ENCODE results near the gene PLK3. TPM values are rescaled to one million over a fixed set of nuclear protein-coding genes. Genes with fewer than 3 reads are reported as not detected.
A peak's percentile ranks its signal among the peaks of the same experiment; 100 is the strongest.

Gene PLK3
- total RNA-seq, 6 experiments from 2014 or later, result 37.1 to 44.6 (median 39.2) TPM

GRCh38 chr1:44806025-44806703 lies 6.0 kb downstream of the PLK3 start:
- Mint-ChIP-seq H3K4me1 (ENCODE audit: low read depth) (peaks cover 85% of the 10 kb centered on the region), H3K27ac (peak overlapping the region; percentile 100), H3K36me3 (ENCODE audit: low read depth) (peaks cover 49% of the 10 kb centered on the region), H3K4me3 (peak overlapping the region; percentile 78; the same call in 1 of the 2 replicates), H3K9me3 (no peaks in the 10 kb centered on the region), H3K27me3 (ENCODE audit: insufficient read depth) (peaks cover 34% of the 10 kb centered on the region)
- no peak for DNase-seq
- peak; percentile 44 for TF ChIP-seq CTCF (IDR thresholded peaks at IDR 0.05)

GRCh38 chr1:44806704-44807363 lies 6.7 kb downstream of the PLK3 start, which contains the start of gene DYNLT4:
DYNLT4 (minus strand) TSS chr1:44807351; CDS start chr1:44806668, 683 bp downstream.
- peak within 1 kb of the TSS; percentile 100 for H3K27ac Mint-ChIP-seq
- peaks cover 89% of the 10 kb centered on the region for H3K4me1 Mint-ChIP-seq (ENCODE audit: low read depth)
- TF ChIP-seq CTCF (IDR thresholded peaks at IDR 0.05), result no peak
- peaks cover 46% of the 10 kb centered on the region for H3K36me3 Mint-ChIP-seq (ENCODE audit: low read depth)
- H3K4me3 Mint-ChIP-seq, result peak within 1 kb of the TSS; percentile 78
- no peak for DNase-seq
- no peaks in the 10 kb centered on the region for H3K9me3 Mint-ChIP-seq
- H3K27me3 Mint-ChIP-seq (ENCODE audit: insufficient read depth), result peaks cover 36% of the 10 kb centered on the region

GRCh38 chr1:44807364-44808062 lies 7.3 kb downstream of the PLK3 start:
- Mint-ChIP-seq H3K4me1 (ENCODE audit: low read depth) (peaks cover 89% of the 10 kb centered on the region), H3K36me3 (ENCODE audit: low read depth) (peaks cover 46% of the 10 kb centered on the region), H3K4me3 (peak overlapping the region; percentile 78), H3K27ac (peak overlapping the region; percentile 100), H3K9me3 (no peaks in the 10 kb centered on the region), H3K27me3 (ENCODE audit: insufficient read depth) (peaks cover 39% of the 10 kb centered on the region)
- TF ChIP-seq CTCF (IDR thresholded peaks at IDR 0.05), result no peak
- peak; percentile 100 for DNase-seq

GRCh38 chr1:44808063-44808937 lies 8.1 kb downstream of the PLK3 start, which contains the start of gene BTBD19:
BTBD19 (plus strand) TSS chr1:44808523; CDS start chr1:44808821, 298 bp downstream.
- Mint-ChIP-seq H3K4me1 (ENCODE audit: low read depth) (peaks cover 84% of the 10 kb centered on the region), H3K27ac (peak within 1 kb of the TSS; percentile 100), H3K27me3 (ENCODE audit: insufficient read depth) (peaks cover 42% of the 10 kb centered on the region), H3K9me3 (no peaks in the 10 kb centered on the region), H3K4me3 (peak within 1 kb of the TSS; percentile 78), H3K36me3 (ENCODE audit: low read depth) (peaks cover 42% of the 10 kb centered on the region)
- peak; percentile 89 for DNase-seq
- no peak for TF ChIP-seq CTCF (IDR thresholded peaks at IDR 0.05)

Data from HFFc6 (cell line).